PC-3 (cell line): Measurements from ENCODE around the gene TMEM185B. TPM values are rescaled to one million over a fixed set of nuclear protein-coding genes. Genes with fewer than 3 reads are reported as not detected.

ENCODE experiments used
- ATAC-seq: fragments of 200-7000 bp; cut with Tn5 transposase; 2 replicates; pipeline ENCODE4 v1.9.1; 2020; ENCODE audit warnings: mild to moderate bottlenecking, moderate library complexity
- BruUV-seq: library from RNA; stranded (reverse); fragments of 400-500 nt; replicated peaks from 2 replicates; lab custom pipeline; 2021; lab: Mats Ljungman, UMichigan
- CTCF ChIA-PET: fragments of 300-600 bp; sonication (Branson Sonifier 250); formaldehyde crosslinking; loops from one replicate; lab custom pipeline; 2022; ENCODE audit warnings: antibody characterized with exemption; lab: Charles Lee
- POLR2A ChIA-PET: fragments of 300-600 bp; sonication (Branson Sonifier 250); formaldehyde crosslinking; loops from one replicate; lab custom pipeline; 2022; ENCODE audit warnings: antibody characterized with exemption; ENCODE audit not compliant: unreplicated experiment; lab: Charles Lee
- DNase-seq: peaks from one replicate; pipeline ENCODE4 v3.0.0-alpha.2; 2015
- H2AFZ ChIP-seq: fragments of 300-600 bp; sonication (generic); 2 replicates; pipeline ENCODE4 v1.6.0; 2016; ENCODE audit warnings: antibody characterized with exemption, low read length
- H3F3A ChIP-seq: fragments of 300-600 bp; sonication (generic); one replicate; pipeline ENCODE4 v1.6.0; 2017; ENCODE audit warnings: antibody characterized with exemption, low read length, control low read depth, mild to moderate bottlenecking; ENCODE audit not compliant: unreplicated experiment
- H3K27ac ChIP-seq: fragments of 300-600 bp; sonication (generic); 2 replicates; pipeline ENCODE4 v1.5.1; 2016; ENCODE audit warnings: mild to moderate bottlenecking, low read length
- H3K27me3 ChIP-seq: fragments of 300-600 bp; sonication (generic); 2 replicates; pipeline ENCODE4 v1.6.1; 2016; ENCODE audit warnings: low read length, mixed read lengths
- H3K36me3 ChIP-seq: fragments of 300-600 bp; sonication (generic); 2 replicates; pipeline ENCODE4 v1.6.1; 2016; ENCODE audit warnings: low read depth, mixed run types, low read length, mixed read lengths
- H3K4me1 ChIP-seq: fragments of 300-600 bp; sonication (generic); 2 replicates; pipeline ENCODE4 v1.5.1; 2016; ENCODE audit warnings: low read length; ENCODE audit not compliant: insufficient read depth
- H3K4me2 ChIP-seq: fragments of 300-600 bp; sonication (generic); 2 replicates; pipeline ENCODE4 v1.6.0; 2016; ENCODE audit warnings: low read length
- H3K4me3 ChIP-seq: fragments of 300-600 bp; sonication (generic); 2 replicates; pipeline ENCODE4 v1.5.1; 2016; ENCODE audit warnings: mild to moderate bottlenecking, low read length, mixed read lengths
- H3K79me2 ChIP-seq: fragments of 300-600 bp; sonication (generic); 2 replicates; pipeline ENCODE4 v1.6.1; 2017; ENCODE audit warnings: low read length, mixed read lengths
- H3K9ac ChIP-seq: fragments of 300-600 bp; sonication (generic); 2 replicates; pipeline ENCODE4 v1.6.0; 2016; ENCODE audit warnings: mild to moderate bottlenecking, low read length
- H3K9me2 ChIP-seq: fragments of 300-600 bp; sonication (generic); replicated peaks from 2 replicates; pipeline ENCODE4 v1.6.1; 2016; ENCODE audit warnings: mixed run types, low read length, mixed read lengths
- H3K9me3 ChIP-seq: fragments of 300-600 bp; sonication (generic); 2 replicates; pipeline ENCODE4 v1.6.1; 2016; ENCODE audit warnings: low read length, mixed read lengths
- H4K20me1 ChIP-seq: fragments of 300-600 bp; sonication (generic); 2 replicates; pipeline ENCODE4 v1.6.1; 2016; ENCODE audit warnings: low read length, mixed read lengths
- CTCF ChIP-seq: fragments of 300-600 bp; sonication (generic); conservative IDR thresholded peaks from 2 replicates; pipeline ENCODE4 v1.5.1; 2017; ENCODE audit warnings: antibody characterized with exemption, low read depth, mild to moderate bottlenecking, low read length
- EZH2 ChIP-seq: fragments of 300-600 bp; sonication (generic); IDR thresholded peaks from one replicate; pipeline ENCODE4 v1.6.1; 2017; ENCODE audit warnings: antibody characterized with exemption, mild to moderate bottlenecking, low read length; ENCODE audit not compliant: unreplicated experiment
- EZH2phosphoT487 ChIP-seq: fragments of 300-600 bp; sonication (generic); IDR thresholded peaks from 2 replicates; pipeline ENCODE4 v1.6.1; 2018; ENCODE audit warnings: mild to moderate bottlenecking, antibody characterized with exemption, low read length, borderline replicate concordance
- intact Hi-C: fragments of 100-400 bp; cut with micrococcal nuclease; formaldehyde crosslinking; loops from 2 replicates; pipeline ENCODE4 v1.9.0; 2023
- total RNA-seq: library from RNA; depleted of rRNA; stranded (reverse); fragments of >200 nt; gene quantifications from 2 replicates; pipeline ENCODE4 v1.2.3, GENCODE V29; 2014

Gene TMEM185B
- total RNA-seq, 1 experiment from 2014 or later = 67.5 TPM

GRCh38 chr2:120251880-120252224 is 28.7 kb upstream of the TMEM185B start:
- 0 out of 2 replicates have a peak overlapping the region, but pooled peaks have one; percentile 1 for H3K9ac ChIP-seq
- TF ChIP-seq EZH2phosphoT487 = no peak
- no peak for TF ChIP-seq EZH2
- TF ChIP-seq CTCF = no peak
- ChIA-PET POLR2A (interaction anchor here (0.6 to 1.1 kb wide), 2 partner anchors 28 to 77 kb away, joined by 4 to 5 read pairs; partner anchors contain the start of gene TMEM185B), CTCF (interaction anchor here (0.6 to 1.3 kb wide), 5 partner anchors 12 to 429 kb away, joined by 3 to 15 read pairs (median 3); no protein-coding TSS in a partner anchor)
- H3K4me2 ChIP-seq = peak overlapping the region; percentile 96
- ATAC-seq (no peak), DNase-seq (no peak)
- no peak overlapping the region for H3K27ac ChIP-seq
- intact Hi-C loops = loop anchor here (1.0 to 2.0 kb wide), 2 partner anchors 29 to 35 kb away; partner anchors contain the start of gene TMEM185B
- H4K20me1 ChIP-seq = 0 out of 2 replicates have a peak, but pooled peaks cover 6% of the 10 kb centered on the region
- peaks cover 26% of the 10 kb centered on the region for H3K4me1 ChIP-seq
- BruUV-seq = no TSS peak
- H2AFZ ChIP-seq = peak overlapping the region; percentile 50
- H3K36me3 ChIP-seq = no peaks in the 10 kb centered on the region
- H3K4me3 ChIP-seq = peak overlapping the region; percentile 94
- no peaks in the 10 kb centered on the region for H3F3A ChIP-seq
- no peaks in the 10 kb centered on the region for H3K27me3 ChIP-seq
- H3K9me2 ChIP-seq = no peaks in the 10 kb centered on the region
- H3K9me3 ChIP-seq = no peaks in the 10 kb centered on the region
- H3K79me2 ChIP-seq = peaks cover 38% of the 10 kb centered on the region

DNA sequence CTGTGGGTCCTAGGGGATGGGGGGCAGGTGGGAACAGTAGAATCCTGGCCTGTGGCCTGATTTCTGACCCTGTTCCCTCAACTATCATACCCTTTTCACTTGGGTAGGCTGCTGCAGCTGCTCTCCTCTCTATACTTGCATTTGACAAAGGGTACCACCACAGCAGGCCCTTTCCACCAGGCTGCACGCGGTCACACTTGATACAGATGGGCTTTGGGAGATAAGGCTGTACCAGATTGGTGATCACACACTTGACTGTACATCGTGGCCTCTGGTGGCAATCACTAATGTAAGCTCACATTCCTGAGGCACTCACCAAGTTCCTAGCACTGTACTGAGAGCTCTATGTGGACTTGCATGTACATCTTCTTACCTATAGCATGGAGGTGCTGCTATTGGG is 27.9 kb upstream of the TMEM185B start:
- ATAC-seq = no peak
- Histone ChIP-seq H3F3A (no peaks in the 10 kb centered on the region), H2AFZ (no peak overlapping the region), H3K27me3 (no peaks in the 10 kb centered on the region), H3K9me3 (no peaks in the 10 kb centered on the region), H3K4me3 (no peak overlapping the region), H3K4me2 (no peak overlapping the region), H3K27ac (no peak overlapping the region), H3K79me2 (peaks cover 31% of the 10 kb centered on the region), H3K36me3 (no peaks in the 10 kb centered on the region), H3K9me2 (no peaks in the 10 kb centered on the region), H4K20me1 (0 out of 2 replicates have a peak, but pooled peaks cover 6% of the 10 kb centered on the region), H3K4me1 (peaks cover 29% of the 10 kb centered on the region), H3K9ac (no peak overlapping the region)
- intact Hi-C loops = no loop called here
- no TSS peak for BruUV-seq
- ChIA-PET POLR2A (interaction anchor here (0.6 kb wide), 1 partner anchor 11 kb away, joined by 4 read pairs; no protein-coding TSS in a partner anchor), CTCF (no interaction called here)
- no peak for DNase-seq
- no peak for TF ChIP-seq CTCF
- TF ChIP-seq EZH2phosphoT487 = no peak
- no peak for TF ChIP-seq EZH2

DNA sequence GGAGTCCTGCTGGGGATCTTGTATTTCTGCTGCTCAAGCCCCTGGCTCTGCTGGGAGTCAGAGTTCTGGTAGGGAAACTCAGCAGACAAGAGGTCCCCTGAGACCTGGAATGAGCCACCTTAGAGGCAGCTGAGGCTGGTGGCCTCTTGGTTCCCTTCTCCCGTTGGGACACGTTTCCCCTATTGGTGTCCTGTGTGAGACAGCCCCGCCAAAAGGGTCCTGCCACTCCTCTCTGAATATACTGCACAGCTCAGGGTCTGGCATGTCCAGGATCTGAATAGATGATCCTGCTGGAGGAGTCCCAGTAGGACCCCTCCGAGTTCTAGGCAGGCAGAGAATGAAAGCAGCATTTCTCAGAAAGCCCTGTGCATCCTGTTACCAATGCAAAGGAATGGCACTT is 27.4 kb upstream of the TMEM185B start:
- BruUV-seq = no TSS peak
- POLR2A ChIA-PET = interaction anchor here (0.6 kb wide), 1 partner anchor 11 kb away, joined by 4 read pairs; no protein-coding TSS in a partner anchor
- H3K4me1 ChIP-seq = peaks cover 33% of the 10 kb centered on the region

More for the DNA sequence above, 27.4 kb upstream of the TMEM185B start:
- H3K4me3 ChIP-seq = no peak overlapping the region
- CTCF ChIA-PET = no interaction called here
- no peak overlapping the region for H3K27ac ChIP-seq
- ATAC-seq = no peak
- no peak overlapping the region for H3K9ac ChIP-seq
- H3K36me3 ChIP-seq = no peaks in the 10 kb centered on the region
- no peaks in the 10 kb centered on the region for H3K9me3 ChIP-seq
- H3K9me2 ChIP-seq = no peaks in the 10 kb centered on the region
- H3K4me2 ChIP-seq = no peak overlapping the region
- H2AFZ ChIP-seq = no peak overlapping the region
- DNase-seq = no peak
- intact Hi-C loops = no loop called here
- peaks cover 26% of the 10 kb centered on the region for H3K79me2 ChIP-seq
- H3K27me3 ChIP-seq = no peaks in the 10 kb centered on the region
- TF ChIP-seq EZH2phosphoT487 = no peak
- TF ChIP-seq EZH2 = no peak
- TF ChIP-seq CTCF = no peak
- H4K20me1 ChIP-seq = 0 out of 2 replicates have a peak, but pooled peaks cover 6% of the 10 kb centered on the region
- H3F3A ChIP-seq = no peaks in the 10 kb centered on the region
